GM18951 (cell line): ENCODE data around the gene RARS1.

Source experiments
- POLR2A ChIP-seq: IDR thresholded peaks from 4 replicates; pipeline ENCODE4 v1.6.1; 2011; ENCODE audit warnings: mild to moderate bottlenecking; ENCODE audit not compliant: insufficient read length, insufficient read depth; ENCODE audit errors: extremely low read depth
- in situ Hi-C: fragments of 300-500 bp; cut with MboI; formaldehyde crosslinking; loops from one replicate; pipeline ENCODE4 v1.12.0; 2022; ENCODE audit warnings: low sequenced_read_pairs, mixed read lengths, inconsistent platforms; ENCODE audit not compliant: unreplicated experiment

RARS1 gene

GRCh38 chr5:168464641-168465040 is 21.6 kb upstream of the RARS1 start:
- in situ Hi-C loops, result no loop called here
- TF ChIP-seq POLR2A, result no peak

GRCh38 chr5:168467755-168468330 is 18.4 kb upstream of the RARS1 start:
- TF ChIP-seq POLR2A, result no peak
- in situ Hi-C loops, result no loop called here

- TF ChIP-seq POLR2A, result no peak
- in situ Hi-C loops, result no loop called here
Measured at GRCh38 chr5:168468836-168469235, 17.4 kb upstream of the RARS1 start.

- TF ChIP-seq POLR2A, result no peak
- in situ Hi-C loops, result no loop called here
Measured at GRCh38 chr5:168469816-168470215, 16.5 kb upstream of the RARS1 start.

- in situ Hi-C loops, result no loop called here
- TF ChIP-seq POLR2A, result no peak
Measured at GRCh38 chr5:168471785-168472184, 14.5 kb upstream of the RARS1 start.

GRCh38 chr5:168472329-168472728 is 13.9 kb upstream of the RARS1 start:
- TF ChIP-seq POLR2A, result no peak
- in situ Hi-C loops, result no loop called here

- no peak for TF ChIP-seq POLR2A
- in situ Hi-C loops, result no loop called here
Measured at GRCh38 chr5:168474319-168474718, 12.0 kb upstream of the RARS1 start.

GRCh38 chr5:168477060-168477459 is 9.2 kb upstream of the RARS1 start:
- in situ Hi-C loops, result no loop called here
- TF ChIP-seq POLR2A, result no peak

GRCh38 chr5:168479166-168479565 is 7.1 kb upstream of the RARS1 start:
- no peak for TF ChIP-seq POLR2A
- in situ Hi-C loops, result no loop called here

- in situ Hi-C loops, result no loop called here
- TF ChIP-seq POLR2A, result no peak
Measured at GRCh38 chr5:168480601-168481000, 5.7 kb upstream of the RARS1 start.

GRCh38 chr5:168481330-168481788 is 4.9 kb upstream of the RARS1 start:
- in situ Hi-C loops, result no loop called here
- TF ChIP-seq POLR2A, result no peak

- TF ChIP-seq POLR2A, result no peak
- in situ Hi-C loops, result no loop called here
Measured at GRCh38 chr5:168482361-168482760, 3.9 kb upstream of the RARS1 start.

- TF ChIP-seq POLR2A, result no peak
- in situ Hi-C loops, result no loop called here
Measured at GRCh38 chr5:168489059-168489458, 2.8 kb downstream of the RARS1 start.

GRCh38 chr5:168494057-168494555 is 7.8 kb downstream of the RARS1 start:
- TF ChIP-seq POLR2A, result no peak
- in situ Hi-C loops, result no loop called here

- in situ Hi-C loops, result no loop called here
- no peak for TF ChIP-seq POLR2A
Measured at GRCh38 chr5:168502563-168503237, 16.4 kb downstream of the RARS1 start.
